Smooth muscle cell (in vitro differentiated cells): Measurements from ENCODE around the gene ABCB8. TPM values are rescaled to one million over a fixed set of nuclear protein-coding genes. Genes with fewer than 3 reads are reported as not detected.
"Not testable (repeated sequence)": the region's sequence is repeated elsewhere in the genome, so short reads cannot be mapped to it uniquely, and the experiment has no call there.

ENCODE experiments used
- DNase-seq: peaks from one replicate; lab custom pipeline; 2025; ENCODE audit not compliant: unreplicated experiment; lab: John Stamatoyannopoulos, UW
- H2AFZ ChIP-seq: fragments of 200-600 bp; sonication (generic); 2 replicates; pipeline ENCODE4 v1.6.0; 2016; ENCODE audit warnings: antibody characterized with exemption, low read depth, mild to moderate bottlenecking
- H3F3A ChIP-seq: fragments of 200-600 bp; sonication (generic); 2 replicates; pipeline ENCODE4 v1.6.0; 2017; ENCODE audit warnings: antibody characterized with exemption, low read depth
- H3K27ac ChIP-seq: fragments of 200-600 bp; sonication (generic); 2 replicates; pipeline ENCODE4 v1.5.1; 2016; ENCODE audit warnings: low read depth, mild to moderate bottlenecking
- H3K27me3 ChIP-seq: fragments of 200-600 bp; sonication (generic); 2 replicates; pipeline ENCODE4 v1.6.1; 2016; ENCODE audit warnings: low read depth, mild to moderate bottlenecking
- H3K36me3 ChIP-seq: fragments of 200-600 bp; sonication (generic); 2 replicates; pipeline ENCODE4 v1.5.1; 2016; ENCODE audit warnings: low read depth
- H3K4me1 ChIP-seq: fragments of 200-600 bp; sonication (generic); 2 replicates; pipeline ENCODE4 v1.5.1; 2016; ENCODE audit warnings: low read depth
- H3K4me2 ChIP-seq: fragments of 200-600 bp; sonication (generic); 2 replicates; pipeline ENCODE4 v1.6.0; 2016; ENCODE audit warnings: mild to moderate bottlenecking
- H3K4me3 ChIP-seq: fragments of 200-600 bp; sonication (generic); 2 replicates; pipeline ENCODE4 v1.5.1; 2016; ENCODE audit warnings: mild to moderate bottlenecking
- H3K79me2 ChIP-seq: fragments of 200-600 bp; sonication (generic); 2 replicates; pipeline ENCODE4 v1.6.0; 2016; ENCODE audit warnings: low read depth, mild to moderate bottlenecking
- H3K9ac ChIP-seq: fragments of 200-600 bp; sonication (generic); 2 replicates; pipeline ENCODE4 v1.6.0; 2016; ENCODE audit warnings: low read depth
- H3K9me3 ChIP-seq: fragments of 200-600 bp; sonication (generic); replicated peaks from 2 replicates; pipeline ENCODE4 v1.5.1; 2016; ENCODE audit warnings: low read depth
- H4K20me1 ChIP-seq: fragments of 200-600 bp; sonication (generic); 2 replicates; pipeline ENCODE4 v1.6.0; 2016; ENCODE audit warnings: low read depth
- WGBS: methylation state at CpG from one replicate; pipeline ENCODE4 v1.1.7; 2016; ENCODE audit warnings: low lambda C conversion rate; 5-methylcytosine and 5-hydroxymethylcytosine counted together
- polyA plus RNA-seq: library from polyadenylated mRNA; unstranded; fragments of >200 nt; fragmentation: Nextera tagmentation; extraction: Ambion mirVana; gene quantifications from 2 replicates; pipeline ENCODE4 v1.2.1, GENCODE V29; 2016
- total RNA-seq: library from RNA; depleted of rRNA; stranded (reverse); fragments of >200 nt; gene quantifications from 2 replicates; pipeline ENCODE4 v1.2.3, GENCODE V29; 2014
- TF ChIP-seq, protein P1 (sequence below): fragments of 200-600 bp; sonication (generic); IDR thresholded peaks from 2 replicates; pipeline ENCODE4 v1.5.1; 2017; ENCODE audit warnings: borderline replicate concordance, mild to moderate bottlenecking, antibody characterized with exemption; ENCODE audit not compliant: insufficient read depth, poor library complexity, severe bottlenecking

The ABCB8 gene
- total and polyA plus RNA-seq, 2 experiments from 2014 or later, result 23.4 to 24.2 TPM

- H3K27ac ChIP-seq, result peak overlapping the region; percentile 34
- DNase-seq, result no peak
- H3K79me2 ChIP-seq, result no peaks in the 10 kb centered on the region
- TF ChIP-seq, protein P1, sequence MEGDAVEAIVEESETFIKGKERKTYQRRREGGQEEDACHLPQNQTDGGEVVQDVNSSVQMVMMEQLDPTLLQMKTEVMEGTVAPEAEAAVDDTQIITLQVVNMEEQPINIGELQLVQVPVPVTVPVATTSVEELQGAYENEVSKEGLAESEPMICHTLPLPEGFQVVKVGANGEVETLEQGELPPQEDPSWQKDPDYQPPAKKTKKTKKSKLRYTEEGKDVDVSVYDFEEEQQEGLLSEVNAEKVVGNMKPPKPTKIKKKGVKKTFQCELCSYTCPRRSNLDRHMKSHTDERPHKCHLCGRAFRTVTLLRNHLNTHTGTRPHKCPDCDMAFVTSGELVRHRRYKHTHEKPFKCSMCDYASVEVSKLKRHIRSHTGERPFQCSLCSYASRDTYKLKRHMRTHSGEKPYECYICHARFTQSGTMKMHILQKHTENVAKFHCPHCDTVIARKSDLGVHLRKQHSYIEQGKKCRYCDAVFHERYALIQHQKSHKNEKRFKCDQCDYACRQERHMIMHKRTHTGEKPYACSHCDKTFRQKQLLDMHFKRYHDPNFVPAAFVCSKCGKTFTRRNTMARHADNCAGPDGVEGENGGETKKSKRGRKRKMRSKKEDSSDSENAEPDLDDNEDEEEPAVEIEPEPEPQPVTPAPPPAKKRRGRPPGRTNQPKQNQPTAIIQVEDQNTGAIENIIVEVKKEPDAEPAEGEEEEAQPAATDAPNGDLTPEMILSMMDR, result no peak
- no peaks in the 10 kb centered on the region for H4K20me1 ChIP-seq
- peaks cover 24% of the 10 kb centered on the region for H3K4me1 ChIP-seq
- H3K4me3 ChIP-seq, result peak overlapping the region; percentile 37
- no peak overlapping the region for H3K9ac ChIP-seq
- peak overlapping the region; percentile 82 for H3K4me2 ChIP-seq
- H3K36me3 ChIP-seq, result no peaks in the 10 kb centered on the region
- H2AFZ ChIP-seq, result peak overlapping the region; percentile 68
- 26% methylated on average over 16 of the region's 18 CpGs for WGBS
- no peaks in the 10 kb centered on the region for H3K27me3 ChIP-seq
- H3K9me3 ChIP-seq, result no peaks in the 10 kb centered on the region
- peaks cover 6% of the 10 kb centered on the region for H3F3A ChIP-seq
Observed at GRCh38 chr7:151010307-151011096, 17.7 kb upstream of the ABCB8 start.

- no peak overlapping the region for H3K9ac ChIP-seq
- peak overlapping the region; percentile 68 for H2AFZ ChIP-seq
- DNase-seq, result no peak
- H3K4me2 ChIP-seq, result peak overlapping the region; percentile 82
- TF ChIP-seq, protein P1, result no peak
- peaks cover 24% of the 10 kb centered on the region for H3K4me1 ChIP-seq
- peak overlapping the region; percentile 34 for H3K27ac ChIP-seq
- H3K4me3 ChIP-seq, result peak overlapping the region; percentile 37
- H3K36me3 ChIP-seq, result no peaks in the 10 kb centered on the region
- H4K20me1 ChIP-seq, result no peaks in the 10 kb centered on the region
- WGBS, result 15% methylated on average over 1 of the region's 1 CpG
- H3F3A ChIP-seq, result peaks cover 6% of the 10 kb centered on the region
- H3K27me3 ChIP-seq, result no peaks in the 10 kb centered on the region
- no peaks in the 10 kb centered on the region for H3K79me2 ChIP-seq
- H3K9me3 ChIP-seq, result no peaks in the 10 kb centered on the region
Observed at GRCh38 chr7:151011097-151011409, 17.2 kb upstream of the ABCB8 start.

DNA sequence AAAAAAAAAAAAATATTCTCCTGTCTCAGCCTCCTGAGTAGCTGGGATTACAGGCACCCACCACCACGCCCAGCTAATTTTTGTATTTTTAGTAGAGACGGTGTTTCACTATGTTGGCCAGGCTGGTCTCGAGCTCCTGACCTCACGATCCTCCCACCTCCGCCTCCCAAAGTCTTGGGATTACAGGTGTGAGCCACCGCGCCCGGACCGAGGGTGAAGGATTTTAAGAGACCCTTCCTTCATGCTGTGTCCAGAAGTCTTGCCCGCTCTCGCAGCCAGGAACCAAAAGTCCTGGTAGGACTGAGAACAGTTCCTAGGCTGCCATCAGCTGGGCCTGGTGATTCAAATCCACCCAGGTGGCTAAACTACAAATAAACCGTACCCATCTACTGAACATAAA lies 16.6 kb upstream of the ABCB8 start:
- not testable (repeated sequence) for H3F3A ChIP-seq
- WGBS, result 79% methylated on average over 12 of the region's 12 CpGs

GRCh38 chr7:151012031-151012692 lies 16.1 kb upstream of the ABCB8 start:
- Histone ChIP-seq H3K36me3 (no peaks in the 10 kb centered on the region), H2AFZ (no peak overlapping the region), H3K4me1 (peaks cover 24% of the 10 kb centered on the region), H3K9ac (no peak overlapping the region), H3K27me3 (no peaks in the 10 kb centered on the region), H3K79me2 (no peaks in the 10 kb centered on the region), H3K4me2 (peak overlapping the region; percentile 76), H4K20me1 (no peaks in the 10 kb centered on the region), H3K9me3 (no peaks in the 10 kb centered on the region), H3K4me3 (no peak overlapping the region), H3F3A (peaks cover 6% of the 10 kb centered on the region), H3K27ac (peak overlapping the region; percentile 26)
- 76% methylated on average over 6 of the region's 6 CpGs for WGBS
- no peak for DNase-seq
- TF ChIP-seq, protein P1, result no peak

More for the DNA sequence above, 16.6 kb upstream of the ABCB8 start:
- not testable (repeated sequence) for H3K79me2 ChIP-seq, H3K9me3 ChIP-seq, H2AFZ ChIP-seq, H3K4me3 ChIP-seq, H3K36me3 ChIP-seq, H3K27me3 ChIP-seq, DNase-seq, H3K9ac ChIP-seq, H4K20me1 ChIP-seq
- Histone ChIP-seq H3K27ac (peak overlapping the region; percentile 26), H3K4me2 (peak overlapping the region; percentile 76), H3K4me1 (peaks cover 24% of the 10 kb centered on the region)
